B cell (primary cell): Measurements from ENCODE around the gene GLB1L. TPM values are rescaled to one million over a fixed set of nuclear protein-coding genes. Genes with fewer than 3 reads are reported as not detected.
"Not testable (repeated sequence)": the region's sequence is repeated elsewhere in the genome, so short reads cannot be mapped to it uniquely, and the experiment has no call there.

ENCODE experiments used
- ATAC-seq: fragments of 200-7000 bp; cut with Tn5 transposase; one replicate; pipeline ENCODE4 v1.10.0; 2021; ENCODE audit warnings: low read depth, mild to moderate bottlenecking, moderate number of reproducible peaks, moderate library complexity
- CTCF ChIA-PET: fragments of 350-600 bp; sonication (Branson Sonifier 250); formaldehyde crosslinking; loops from one replicate; lab custom pipeline; 2021; ENCODE audit warnings: antibody characterized with exemption, inconsistent platforms; lab: Charles Lee
- POLR2A ChIA-PET: fragments of 350-600 bp; sonication (Branson Sonifier 250); formaldehyde crosslinking; loops from one replicate; lab custom pipeline; 2021; ENCODE audit warnings: antibody characterized with exemption; lab: Charles Lee
- DNase-seq: peaks from one replicate; pipeline ENCODE4 v3.0.0; 2013
- H2AFZ ChIP-seq: 2 replicates; pipeline ENCODE4 v1.6.1; 2012; ENCODE audit warnings: mild to moderate bottlenecking, low read depth, low read length; ENCODE audit not compliant: insufficient read depth, poor library complexity, severe bottlenecking
- H3K27ac ChIP-seq, 2 donors: 1 replicate in 1 of 2; 2 replicates in 1 of 2; pipeline ENCODE4 v1.5.1; 2012 to 2013; ENCODE audit warnings: low read length in 2 of 2, mild to moderate bottlenecking in 2 of 2, moderate library complexity in 1 of 2
- H3K27me3 ChIP-seq, 4 experiments: fragments of 200-600 bp in 1 of 4; sonication (generic) in 1 of 4; replicated peaks in 1 of 4; 1 replicate in 2 of 4; 2 replicates in 2 of 4; pipeline versions ENCODE4 v1.6.1 to v1.7.0; 2013 to 2016; ENCODE audit warnings: low read length in 3 of 4, mild to moderate bottlenecking in 2 of 4, mixed read lengths in 1 of 4, moderate library complexity in 1 of 4; ENCODE audit not compliant: insufficient read depth in 4 of 4, control insufficient read depth in 3 of 4; ENCODE audit errors: control extremely low read depth in 1 of 4
- H3K36me3 ChIP-seq, 2 experiments: replicated peaks in 1 of 2; 1 replicate in 1 of 2; 2 replicates in 1 of 2; pipeline versions ENCODE4 v1.6.1 to v1.7.1; 2013; ENCODE audit warnings: low read length in 1 of 2; ENCODE audit not compliant: insufficient read depth in 2 of 2, control insufficient read depth in 1 of 2; ENCODE audit errors: control extremely low read depth in 1 of 2, extremely low read depth in 1 of 2
- H3K4me1 ChIP-seq, 2 donors: fragments of 200-600 bp in 1 of 2; sonication (generic) in 1 of 2; 1 replicate in 1 of 2; 2 replicates in 1 of 2; pipeline versions ENCODE4 v1.5.1 to v1.6.1; 2013 to 2017; ENCODE audit warnings: low read length in 2 of 2; ENCODE audit not compliant: control insufficient read depth in 2 of 2, insufficient read depth in 2 of 2
- H3K4me2 ChIP-seq: replicated peaks from 2 replicates; pipeline ENCODE3; 2012; ENCODE audit warnings: mild to moderate bottlenecking, low read depth, low read length; ENCODE audit not compliant: poor library complexity, severe bottlenecking
- H3K4me3 ChIP-seq, 5 experiments: fragments of 200-600 bp in 1 of 5; sonication (generic) in 1 of 5; 1 replicate in 3 of 5; 2 replicates in 2 of 5; pipeline versions ENCODE4 v1.5.1 to v1.7.0; 2011 to 2016; ENCODE audit warnings: low read length in 4 of 5, mild to moderate bottlenecking in 4 of 5, low read depth in 2 of 5, control low read depth in 1 of 5, moderate library complexity in 1 of 5; ENCODE audit not compliant: insufficient read depth in 1 of 5; ENCODE audit errors: control extremely low read depth in 1 of 5, extremely low read depth in 1 of 5
- H3K79me2 ChIP-seq: fragments of 200-600 bp; sonication (generic); one replicate; pipeline ENCODE4 v1.6.0; 2016; ENCODE audit warnings: low read length; ENCODE audit not compliant: control insufficient read depth, insufficient read depth
- H3K9ac ChIP-seq: fragments of 200-600 bp; sonication (generic); 2 replicates; pipeline ENCODE4 v1.6.1; 2017; ENCODE audit warnings: mild to moderate bottlenecking, low read length, moderate library complexity
- H3K9me3 ChIP-seq, 3 donors: one replicate each; pipeline versions ENCODE4 v1.6.1 to v1.7.1; 2013; ENCODE audit warnings: low read length in 2 of 3; ENCODE audit not compliant: control insufficient read depth in 2 of 3, insufficient read depth in 1 of 3; ENCODE audit errors: control extremely low read depth in 1 of 3
- H4K20me1 ChIP-seq: 2 replicates; pipeline ENCODE4 v1.6.0; 2012; ENCODE audit warnings: mild to moderate bottlenecking, low read length; ENCODE audit not compliant: insufficient read depth, control insufficient read depth, poor library complexity, severe bottlenecking
- H3K27ac Mint-ChIP-seq: one replicate; pipeline ENCODE4 v1.8.0; 2021; ENCODE audit warnings: mixed read lengths
- H3K27me3 Mint-ChIP-seq: one replicate; pipeline ENCODE4 v1.8.0; 2021; ENCODE audit warnings: mixed read lengths
- H3K4me1 Mint-ChIP-seq: one replicate; pipeline ENCODE4 v1.8.0; 2021; ENCODE audit warnings: mixed read lengths
- H3K4me3 Mint-ChIP-seq: one replicate; pipeline ENCODE4 v1.8.0; 2021; ENCODE audit warnings: mixed read lengths
- H3K9me3 Mint-ChIP-seq: one replicate; pipeline ENCODE4 v1.8.0; 2022; ENCODE audit warnings: mixed read lengths; ENCODE audit not compliant: insufficient read depth
- EZH2 ChIP-seq: IDR thresholded peaks from 2 replicates; pipeline ENCODE4 v1.6.1; 2012; ENCODE audit warnings: borderline replicate concordance, low read depth, mild to moderate bottlenecking, moderate library complexity, low read length; ENCODE audit not compliant: insufficient read depth, poor library complexity, severe bottlenecking
- WGBS: methylation state at CpG from one replicate; pipeline ENCODE4 v1.1.5; 2013; ENCODE audit warnings: missing lambda C conversion rate; ENCODE audit not compliant: insufficient coverage; 5-methylcytosine and 5-hydroxymethylcytosine counted together
- intact Hi-C: fragments of 100-400 bp; cut with micrococcal nuclease; formaldehyde crosslinking; loops from one replicate; pipeline ENCODE4 v1.10.0; 2022
- polyA plus RNA-seq: library from polyadenylated mRNA; depleted of rRNA; stranded (reverse); fragments of >200 nt; gene quantifications from 2 replicates; pipeline ENCODE4 v1.2.3, GENCODE V29; 2012
- total RNA-seq, 2 donors: library from RNA; stranded (reverse); fragments of 120-200 nt in 1 of 2; gene quantifications; 1 replicate in 1 of 2; 2 replicates in 1 of 2; pipeline versions ENCODE4 v1.2.3 to v1.2.4, GENCODE V29; 2013 to 2022

GLB1L gene
- total and polyA plus RNA-seq, 2 donors (not counting 1 experiment from before 2014, with no cell fraction given): 2.4 to 4.1 TPM

GRCh38 chr2:219287580-219288265 is 42.5 kb upstream of the GLB1L start:
- 82% methylated on average over 9 of the region's 10 CpGs for WGBS
- no peak overlapping the region for H3K9ac ChIP-seq
- H3K36me3 ChIP-seq: peaks cover 0 to 35% of the 10 kb centered on the region in 2 experiments
- CTCF ChIA-PET: interaction anchor here (0.9 to 15.8 kb wide), 5 partner anchors 6 to 50 kb away, joined by 3 to 239 read pairs (median 3); partner anchors contain the start of genes GLB1L and STK16
- no peaks in the 10 kb centered on the region for H3K4me1 ChIP-seq
- H3K27me3 ChIP-seq: no peaks in the 10 kb centered on the region
- no peaks in the 10 kb centered on the region for H3K9me3 ChIP-seq
- H3K27ac Mint-ChIP-seq: peak overlapping the region; percentile 41
- DNase-seq: no peak
- H3K27me3 Mint-ChIP-seq: no peaks in the 10 kb centered on the region
- intact Hi-C loops: no loop called here
- H3K4me3 Mint-ChIP-seq: no peak overlapping the region
- H3K4me3 ChIP-seq: no peak overlapping the region
- no peaks in the 10 kb centered on the region for H3K79me2 ChIP-seq
- POLR2A ChIA-PET: interaction anchor here (1.3 to 1.4 kb wide), 2 partner anchors 36 to 111 kb away, joined by 5 to 6 read pairs; partner anchors contain the start of gene CNPPD1
- TF ChIP-seq EZH2: no peak
- no peak for ATAC-seq
- H4K20me1 ChIP-seq: peaks cover 28% of the 10 kb centered on the region
- no peaks in the 10 kb centered on the region for H3K4me1 Mint-ChIP-seq
- H3K9me3 Mint-ChIP-seq: no peaks in the 10 kb centered on the region
- no peak overlapping the region for H3K4me2 ChIP-seq
- no peak overlapping the region for H2AFZ ChIP-seq
- H3K27ac ChIP-seq: no peak overlapping the region

- H3K27ac Mint-ChIP-seq, H3K4me1 Mint-ChIP-seq, H3K27ac ChIP-seq, H3K9ac ChIP-seq, intact Hi-C loops, H3K79me2 ChIP-seq, H3K4me3 ChIP-seq, H3K27me3 ChIP-seq, H3K4me1 ChIP-seq, H3K4me2 ChIP-seq, H2AFZ ChIP-seq, H3K9me3 ChIP-seq, H3K9me3 Mint-ChIP-seq, ATAC-seq, DNase-seq, H3K4me3 Mint-ChIP-seq, H3K27me3 Mint-ChIP-seq: not testable (repeated sequence)
- Histone ChIP-seq H4K20me1 (peaks cover 34% of the 10 kb centered on the region), H3K36me3 (peaks cover 2 to 42% of the 10 kb centered on the region in 2 experiments)
- ChIA-PET POLR2A (interaction anchor here (1.3 to 1.4 kb wide), 2 partner anchors 35 to 111 kb away, joined by 5 to 6 read pairs; partner anchors contain the start of gene CNPPD1), CTCF (interaction anchor here (0.9 to 15.8 kb wide), 5 partner anchors 6 to 116 kb away, joined by 3 to 239 read pairs (median 4); partner anchors contain the start of genes GLB1L and STK16)
- 100% methylated on average over 3 of the region's 6 CpGs for WGBS
These were observed 41.8 kb upstream of the GLB1L start for GRCh38 chr2:219287116-219287440.
